ENCODE results near the gene TTC23.

DNA sequence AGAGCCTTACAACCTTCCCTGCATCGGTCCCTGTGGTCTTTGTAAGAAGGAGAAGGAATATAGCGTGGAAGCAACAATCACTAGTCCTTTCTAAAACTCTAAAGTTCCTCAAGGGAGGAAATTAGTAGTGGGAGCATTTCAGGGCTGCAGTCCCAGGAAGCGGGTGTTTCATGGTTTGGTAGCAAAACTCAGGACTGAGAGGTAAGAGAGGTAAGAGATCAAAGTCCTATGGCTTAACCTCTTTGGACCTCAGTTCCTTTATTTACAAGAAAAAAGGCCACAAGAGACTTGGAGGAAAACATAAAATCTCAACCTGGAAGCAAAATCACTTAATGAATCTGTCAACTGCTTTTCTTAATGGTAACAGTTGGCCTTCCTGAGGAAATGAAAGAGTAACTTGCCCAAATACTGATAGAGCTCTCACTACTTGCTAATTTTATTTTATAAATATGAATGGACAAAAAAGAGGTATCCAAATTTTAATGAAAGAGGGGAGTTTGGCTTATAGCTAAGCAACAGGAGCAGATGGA lies 16.2 kb upstream of the TTC23 start:
- TF ChIP-seq, protein P1, sequence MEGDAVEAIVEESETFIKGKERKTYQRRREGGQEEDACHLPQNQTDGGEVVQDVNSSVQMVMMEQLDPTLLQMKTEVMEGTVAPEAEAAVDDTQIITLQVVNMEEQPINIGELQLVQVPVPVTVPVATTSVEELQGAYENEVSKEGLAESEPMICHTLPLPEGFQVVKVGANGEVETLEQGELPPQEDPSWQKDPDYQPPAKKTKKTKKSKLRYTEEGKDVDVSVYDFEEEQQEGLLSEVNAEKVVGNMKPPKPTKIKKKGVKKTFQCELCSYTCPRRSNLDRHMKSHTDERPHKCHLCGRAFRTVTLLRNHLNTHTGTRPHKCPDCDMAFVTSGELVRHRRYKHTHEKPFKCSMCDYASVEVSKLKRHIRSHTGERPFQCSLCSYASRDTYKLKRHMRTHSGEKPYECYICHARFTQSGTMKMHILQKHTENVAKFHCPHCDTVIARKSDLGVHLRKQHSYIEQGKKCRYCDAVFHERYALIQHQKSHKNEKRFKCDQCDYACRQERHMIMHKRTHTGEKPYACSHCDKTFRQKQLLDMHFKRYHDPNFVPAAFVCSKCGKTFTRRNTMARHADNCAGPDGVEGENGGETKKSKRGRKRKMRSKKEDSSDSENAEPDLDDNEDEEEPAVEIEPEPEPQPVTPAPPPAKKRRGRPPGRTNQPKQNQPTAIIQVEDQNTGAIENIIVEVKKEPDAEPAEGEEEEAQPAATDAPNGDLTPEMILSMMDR (IDR thresholded peaks at IDR 0.05) = no peak
- TF ChIP-seq CHD2 (IDR thresholded peaks at IDR 0.05; ENCODE audit: low read length, partially characterized antibody) (no peak), SMC3 (IDR thresholded peaks at IDR 0.05) (no peak), NR3C1 (IDR thresholded peaks at IDR 0.05) (no peak), EP300 (IDR thresholded peaks at IDR 0.05) (no peak), GATA3 (IDR thresholded peaks at IDR 0.05; ENCODE audit: borderline replicate concordance) (no peak), HOXB13 (CRISPR knock-in tag; IDR thresholded peaks at IDR 0.05; ENCODE audit: low read depth) (no peak)
- TF ChIP-seq, protein P2, sequence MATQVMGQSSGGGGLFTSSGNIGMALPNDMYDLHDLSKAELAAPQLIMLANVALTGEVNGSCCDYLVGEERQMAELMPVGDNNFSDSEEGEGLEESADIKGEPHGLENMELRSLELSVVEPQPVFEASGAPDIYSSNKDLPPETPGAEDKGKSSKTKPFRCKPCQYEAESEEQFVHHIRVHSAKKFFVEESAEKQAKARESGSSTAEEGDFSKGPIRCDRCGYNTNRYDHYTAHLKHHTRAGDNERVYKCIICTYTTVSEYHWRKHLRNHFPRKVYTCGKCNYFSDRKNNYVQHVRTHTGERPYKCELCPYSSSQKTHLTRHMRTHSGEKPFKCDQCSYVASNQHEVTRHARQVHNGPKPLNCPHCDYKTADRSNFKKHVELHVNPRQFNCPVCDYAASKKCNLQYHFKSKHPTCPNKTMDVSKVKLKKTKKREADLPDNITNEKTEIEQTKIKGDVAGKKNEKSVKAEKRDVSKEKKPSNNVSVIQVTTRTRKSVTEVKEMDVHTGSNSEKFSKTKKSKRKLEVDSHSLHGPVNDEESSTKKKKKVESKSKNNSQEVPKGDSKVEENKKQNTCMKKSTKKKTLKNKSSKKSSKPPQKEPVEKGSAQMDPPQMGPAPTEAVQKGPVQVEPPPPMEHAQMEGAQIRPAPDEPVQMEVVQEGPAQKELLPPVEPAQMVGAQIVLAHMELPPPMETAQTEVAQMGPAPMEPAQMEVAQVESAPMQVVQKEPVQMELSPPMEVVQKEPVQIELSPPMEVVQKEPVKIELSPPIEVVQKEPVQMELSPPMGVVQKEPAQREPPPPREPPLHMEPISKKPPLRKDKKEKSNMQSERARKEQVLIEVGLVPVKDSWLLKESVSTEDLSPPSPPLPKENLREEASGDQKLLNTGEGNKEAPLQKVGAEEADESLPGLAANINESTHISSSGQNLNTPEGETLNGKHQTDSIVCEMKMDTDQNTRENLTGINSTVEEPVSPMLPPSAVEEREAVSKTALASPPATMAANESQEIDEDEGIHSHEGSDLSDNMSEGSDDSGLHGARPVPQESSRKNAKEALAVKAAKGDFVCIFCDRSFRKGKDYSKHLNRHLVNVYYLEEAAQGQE (IDR thresholded peaks at IDR 0.05) = no peak

All from A549 (cell line).